Colon (tissue), 2 donors: ENCODE data around the gene SBF2.

Experiments
- FAIRE-seq: peaks from 2 replicates; lab custom pipeline; 2012; peaks lifted over from hg19 to GRCh38; lab: Jason Lieb, UNC
- donor health status: control.
- donor health status: control.

The SBF2 gene

GRCh38 chr11:9806946-9807687, 486.9 kb downstream of the SBF2 start:
- no peak for FAIRE-seq

GRCh38 chr11:9804419-9804902, 489.6 kb downstream of the SBF2 start:
- no peak for FAIRE-seq

- FAIRE-seq = no peak
Measured at GRCh38 chr11:9803685-9804418, 490.2 kb downstream of the SBF2 start.

GRCh38 chr11:9802291-9802861, 491.6 kb downstream of the SBF2 start:
- FAIRE-seq = no peak

DNA sequence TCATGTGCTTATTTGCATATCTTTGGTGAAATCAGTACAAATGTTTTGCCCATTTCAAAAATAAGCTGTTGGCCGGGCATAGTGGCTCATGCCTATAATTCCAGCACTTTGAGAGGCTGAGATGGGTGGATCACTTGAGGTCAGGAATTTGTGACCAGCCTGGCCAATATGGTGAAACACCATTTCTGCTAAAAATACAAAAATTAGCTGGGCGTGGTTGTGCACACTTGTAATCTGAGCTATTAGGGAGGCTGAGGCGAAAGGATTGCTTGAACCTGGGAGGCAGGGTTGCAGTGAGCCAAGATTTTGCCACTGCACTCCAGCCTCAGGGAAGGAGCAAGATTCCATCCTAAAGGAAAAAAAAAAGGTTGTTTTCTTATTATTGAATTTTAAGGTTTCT, 494.1 kb downstream of the SBF2 start:
- FAIRE-seq = no peak

- FAIRE-seq = no peak
Measured at GRCh38 chr11:9797300-9797699, 496.7 kb downstream of the SBF2 start.

DNA sequence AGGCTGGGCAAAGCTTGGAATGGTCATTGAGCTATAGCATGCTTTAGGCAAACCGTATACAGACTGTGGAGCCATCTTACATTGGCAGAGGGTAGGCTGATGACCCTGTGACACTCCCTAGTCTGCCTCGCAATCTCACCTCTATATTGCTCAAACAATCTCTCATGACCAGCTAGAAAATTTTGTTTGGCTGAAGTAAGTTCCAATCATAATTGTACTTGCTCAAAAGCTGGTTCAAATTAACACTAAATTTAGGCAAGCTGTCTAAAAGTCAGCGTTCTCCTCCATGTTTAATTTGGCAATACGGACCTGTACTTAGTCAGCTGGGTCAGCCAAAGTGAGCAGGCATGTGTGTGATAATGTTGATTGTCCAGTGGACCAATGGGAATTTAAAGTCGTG, 497.2 kb downstream of the SBF2 start:
- no peak for FAIRE-seq

DNA sequence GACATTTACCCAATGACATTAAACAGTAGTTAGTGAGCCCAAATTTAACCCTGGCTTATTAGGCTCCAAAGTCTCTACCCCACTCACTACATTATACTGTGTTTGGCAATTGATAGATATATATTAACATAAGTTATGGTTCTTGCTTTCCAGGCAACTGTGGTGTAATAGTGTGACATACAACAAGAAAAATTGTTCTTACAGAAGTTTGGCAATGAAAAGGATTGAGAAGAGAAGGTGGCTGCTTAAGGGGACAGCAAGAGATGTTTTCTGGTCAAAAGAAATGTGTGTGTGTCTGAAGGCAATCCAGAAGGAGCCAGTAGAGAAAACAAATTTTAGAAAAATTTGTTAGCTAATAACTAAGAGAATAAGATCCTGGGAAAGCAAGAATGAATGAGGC, 497.8 kb downstream of the SBF2 start:
- no peak for FAIRE-seq

DNA sequence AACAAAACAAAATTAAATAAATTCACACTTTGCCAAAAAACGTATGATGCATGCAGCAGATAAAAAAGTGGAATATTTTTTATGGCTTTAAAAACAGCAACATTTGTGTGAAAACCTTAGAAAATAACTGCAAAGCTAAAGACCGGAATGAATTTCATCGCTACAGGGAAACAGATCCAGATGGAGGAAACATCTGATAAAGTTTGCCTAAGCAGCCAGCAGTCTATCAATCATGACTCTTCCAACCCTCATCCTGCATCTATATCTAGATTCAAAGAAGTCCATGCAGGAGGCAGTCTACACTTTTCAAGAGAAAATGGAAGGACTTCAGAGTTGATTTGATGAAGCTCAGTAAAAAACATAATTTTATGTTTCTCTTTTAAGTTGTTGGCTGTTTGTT, 503.3 kb downstream of the SBF2 start:
- no peak for FAIRE-seq

DNA sequence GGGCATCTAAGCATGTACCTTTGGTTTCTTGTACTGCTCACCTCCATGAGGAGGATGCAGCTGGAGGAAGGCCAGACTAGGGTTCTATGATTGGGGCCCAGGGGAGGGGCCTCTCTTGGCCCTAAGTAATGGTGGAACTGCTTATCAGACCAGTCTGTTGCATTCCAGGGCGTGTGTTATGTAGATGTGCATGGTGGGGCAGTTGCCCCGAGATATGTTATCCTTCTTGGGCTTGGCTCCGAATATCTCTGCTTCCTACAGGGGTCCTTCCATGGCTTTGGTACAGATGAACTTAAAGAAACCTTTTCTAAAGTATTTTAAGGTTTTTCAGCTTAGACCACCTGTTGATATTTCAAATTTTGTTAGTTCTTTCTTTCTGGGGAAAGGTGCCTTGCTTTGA, 504.1 kb downstream of the SBF2 start:
- no peak for FAIRE-seq

- no peak for FAIRE-seq
Measured at GRCh38 chr11:9787981-9788521, 506.0 kb downstream of the SBF2 start.

DNA sequence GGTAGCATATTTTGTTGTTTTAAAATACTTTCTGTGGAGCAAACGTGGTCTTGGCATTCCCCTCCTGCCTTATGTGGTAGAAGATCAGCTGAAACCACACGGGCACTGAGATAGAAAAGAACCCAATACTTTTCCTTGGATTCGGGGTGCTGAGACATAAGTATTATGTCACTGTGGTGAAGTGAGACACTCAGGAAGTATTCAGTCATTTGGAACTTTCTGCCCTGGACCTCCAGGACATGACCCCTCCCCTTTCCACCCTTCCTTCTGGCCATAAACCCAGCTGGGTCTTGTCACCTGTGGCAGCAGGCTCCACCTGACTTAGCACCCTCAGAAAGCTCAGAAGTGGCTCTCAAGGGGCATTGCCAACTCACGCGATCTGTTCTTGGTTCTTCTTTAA, 506.8 kb downstream of the SBF2 start:
- no peak for FAIRE-seq

DNA sequence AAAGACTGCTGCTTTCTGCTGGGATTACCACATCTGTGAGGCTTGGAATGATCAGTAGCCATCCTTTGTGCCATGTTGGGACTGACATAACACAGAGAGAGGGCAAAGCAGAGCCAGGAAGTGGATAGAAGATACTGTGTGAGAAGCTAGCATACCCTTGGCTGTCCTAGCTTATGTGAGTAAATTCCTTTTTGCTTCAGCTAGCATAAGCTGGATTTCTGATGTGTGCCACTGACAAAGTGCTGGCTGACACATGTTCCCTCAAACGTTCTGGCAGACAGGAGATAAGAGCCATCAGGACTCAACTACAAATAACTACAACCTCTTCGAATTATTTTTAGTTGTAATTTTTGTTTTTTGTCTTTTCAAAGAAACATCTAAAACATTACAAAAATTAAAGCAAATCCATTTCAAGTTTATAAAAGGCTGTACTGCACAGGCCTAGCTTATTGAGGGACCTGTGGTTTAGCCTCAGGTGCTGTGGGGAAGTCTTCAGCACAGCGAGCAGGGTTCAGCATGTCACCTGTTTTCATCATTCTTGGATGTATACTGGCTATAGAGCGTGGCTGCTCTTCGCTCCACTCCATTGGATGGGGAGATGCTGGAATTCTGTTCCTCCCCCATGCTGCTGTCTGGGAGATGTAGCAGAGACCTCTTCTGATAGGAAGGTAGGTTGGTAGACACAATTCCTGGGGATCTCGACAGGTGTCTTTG, 509.3 kb downstream of the SBF2 start:
- no peak for FAIRE-seq

DNA sequence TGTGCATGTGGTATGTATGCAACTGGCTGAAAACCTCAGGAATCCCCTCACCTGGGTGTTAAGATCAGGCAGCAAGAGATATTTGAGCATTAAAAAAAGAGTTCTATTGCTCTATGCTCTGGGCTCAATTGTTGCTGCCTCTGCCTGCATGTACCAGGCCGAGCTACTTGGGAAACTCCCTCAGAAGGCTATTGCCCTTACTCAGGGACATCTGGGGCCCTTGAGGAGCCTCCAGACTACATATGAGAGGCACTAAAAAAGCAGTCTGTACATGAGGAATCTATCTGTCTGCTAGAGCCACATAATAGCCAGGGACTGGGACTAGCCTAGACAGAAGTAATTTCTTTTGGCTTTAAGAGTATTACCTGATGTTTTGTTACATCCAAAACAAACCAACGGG, 510.0 kb downstream of the SBF2 start:
- FAIRE-seq = no peak

DNA sequence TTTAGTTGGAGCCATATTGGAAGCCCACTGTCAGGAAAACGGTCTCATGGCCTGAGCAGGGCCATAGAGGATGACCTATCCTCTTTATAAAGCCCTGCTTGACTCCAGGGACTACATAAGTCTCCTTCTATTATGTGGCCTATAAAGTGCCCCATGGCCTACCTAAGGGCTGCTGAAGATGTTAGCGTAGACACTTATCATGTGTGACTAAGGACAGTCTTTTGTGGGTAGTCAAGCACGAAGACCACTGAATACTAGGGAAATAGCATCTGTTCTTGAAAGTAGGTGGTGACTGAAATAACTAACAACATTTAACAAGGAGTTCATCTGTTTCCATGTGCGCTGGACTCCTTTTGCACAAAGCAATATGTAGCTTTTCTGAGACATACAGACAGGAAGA, 513.1 kb downstream of the SBF2 start:
- no peak for FAIRE-seq

- FAIRE-seq = no peak
Measured at GRCh38 chr11:9777525-9777924, 516.5 kb downstream of the SBF2 start.

DNA sequence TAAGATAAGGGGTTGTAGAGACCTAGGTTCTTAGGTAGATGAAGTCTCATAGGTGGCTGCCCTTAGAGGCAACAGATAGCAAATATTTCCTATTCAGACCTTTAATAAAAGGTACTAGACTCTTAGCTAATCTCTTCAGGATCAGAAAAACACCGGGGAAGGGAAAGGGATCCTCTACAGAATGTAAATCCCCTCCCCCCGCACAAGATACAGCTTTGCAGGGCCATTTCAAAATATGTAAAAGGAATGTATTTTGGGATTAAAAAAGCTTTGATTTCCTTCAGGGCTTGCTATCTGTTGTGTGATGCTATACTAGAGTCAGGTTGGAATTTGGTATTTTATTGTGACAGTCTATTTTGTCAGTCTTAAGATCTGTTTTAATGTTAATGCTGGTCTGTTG, 517.0 kb downstream of the SBF2 start:
- FAIRE-seq = no peak

DNA sequence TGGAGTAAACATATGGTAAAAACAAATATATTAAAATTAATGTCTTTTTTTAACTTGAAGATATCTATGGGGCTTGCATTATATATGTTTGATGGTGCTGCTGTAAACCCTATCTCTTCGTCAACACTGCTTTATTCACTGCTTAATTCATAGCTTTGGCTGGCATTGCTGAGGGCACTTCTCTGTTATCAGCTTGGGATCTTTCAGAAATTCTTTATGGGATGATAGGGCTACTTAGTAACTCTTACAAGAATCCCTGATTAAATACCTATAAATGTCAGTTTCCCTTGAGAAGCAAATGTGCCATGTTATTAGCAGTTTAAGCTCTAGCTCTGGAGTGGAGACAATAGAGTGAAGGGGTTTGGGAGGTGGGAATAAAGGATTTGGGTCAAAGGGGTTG, 517.8 kb downstream of the SBF2 start:
- no peak for FAIRE-seq

DNA sequence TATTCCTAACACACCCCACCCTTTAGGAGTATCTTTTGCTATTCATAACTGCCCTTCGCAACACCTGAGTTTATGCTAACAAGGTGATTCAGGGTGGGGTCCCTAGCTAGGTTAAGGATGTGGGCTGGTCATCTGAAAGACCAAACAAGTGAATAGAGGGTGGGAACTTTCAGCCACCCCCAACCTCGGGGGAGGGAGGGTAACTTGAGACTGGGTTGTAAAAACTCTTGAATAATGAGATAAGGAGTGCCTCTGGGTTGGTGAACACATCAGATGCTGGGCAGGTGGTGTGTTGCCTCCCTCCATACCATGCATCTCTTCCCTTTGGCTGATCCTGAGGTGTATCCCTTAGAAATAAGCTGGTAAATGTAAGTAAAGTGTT, 518.6 kb downstream of the SBF2 start:
- FAIRE-seq = no peak

DNA sequence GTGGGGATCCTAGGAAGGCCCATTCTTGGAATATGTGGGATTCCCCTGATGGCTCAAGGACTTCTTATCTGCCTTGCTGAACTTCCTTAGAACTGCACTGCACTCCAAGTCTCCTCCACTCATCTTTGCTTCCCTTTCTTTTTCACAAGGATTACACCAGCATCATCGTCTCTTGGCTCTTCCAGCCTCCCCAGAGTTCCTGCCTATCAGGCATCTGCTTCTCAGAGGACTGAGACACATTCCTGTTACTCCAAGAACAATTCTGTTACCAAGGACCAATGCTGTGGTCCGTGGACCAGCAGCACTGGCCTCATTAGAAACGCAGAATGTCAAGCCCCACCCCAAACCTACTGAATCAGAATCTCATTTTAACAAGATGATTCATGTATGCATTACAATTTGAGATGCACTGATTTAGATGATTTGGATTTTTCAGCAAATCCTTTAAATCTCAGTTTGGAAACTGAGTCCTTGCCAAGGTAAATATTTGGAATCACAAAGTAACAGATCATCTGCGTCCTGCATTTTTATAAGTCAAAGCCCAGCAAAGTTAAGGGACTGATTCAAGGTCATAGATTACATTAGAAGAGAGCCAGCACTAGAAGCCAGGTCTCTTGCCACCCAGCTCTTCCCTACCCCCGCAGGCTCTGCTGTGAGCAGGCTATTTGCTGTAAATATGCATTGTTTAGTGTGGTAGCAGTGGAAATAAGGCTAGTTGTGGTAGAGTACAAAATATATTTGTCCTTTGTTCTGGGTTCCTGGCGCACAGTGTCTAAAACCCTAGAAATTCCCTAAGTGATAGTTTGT, 519.2 kb downstream of the SBF2 start:
- FAIRE-seq = no peak

DNA sequence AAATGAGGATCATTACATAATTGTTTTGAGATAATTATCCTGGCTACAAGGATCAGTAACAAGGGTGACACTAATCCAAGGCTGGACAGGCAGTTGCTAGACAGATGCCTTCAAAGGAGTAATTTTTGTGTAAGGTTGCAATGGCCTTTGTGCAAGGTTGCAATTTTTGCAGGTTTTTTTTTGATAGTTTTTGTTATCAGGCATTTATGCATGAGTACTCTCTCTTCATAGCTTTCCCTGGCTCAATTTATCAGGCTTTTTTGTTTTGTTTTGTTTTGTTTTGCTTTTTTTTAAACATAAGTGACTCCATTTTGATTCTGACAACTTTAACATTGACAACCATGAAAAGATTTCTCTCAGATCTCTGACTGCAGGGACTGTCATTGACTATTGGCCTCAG, 519.9 kb downstream of the SBF2 start:
- no peak for FAIRE-seq

GRCh38 chr11:9773524-9773923, 520.5 kb downstream of the SBF2 start:
- no peak for FAIRE-seq
